ENCODE data around the gene SLC22A23. TPM values are rescaled to one million over a fixed set of nuclear protein-coding genes. Genes with fewer than 3 reads are reported as not detected.

The SLC22A23 gene
- total RNA-seq, 2 experiments from 2014 or later, result 13.4 to 13.6 TPM

- ChIA-PET CTCF (no interaction called here), POLR2A (no interaction called here)
- DNase-seq (no peak), ATAC-seq (ENCODE audit: poor library complexity) (no peak)
- Histone ChIP-seq H3K4me1 (ENCODE audit: insufficient read depth, low read length) (no peaks in the 10 kb centered on the region), H3K4me3 (ENCODE audit: low read length) (no peak overlapping the region), H3K9me3 (ENCODE audit: control insufficient read depth in 1 of 2, insufficient read depth in 1 of 2, low read length in 2 of 2) (no peaks in the 10 kb centered on the region), H3K27me3 (ENCODE audit: control insufficient read depth in 1 of 2, insufficient read depth in 2 of 2, low read length in 2 of 2) (no peaks in the 10 kb centered on the region), H3K36me3 (ENCODE audit: insufficient read depth, low read length) (no peaks in the 10 kb centered on the region), H3K27ac (ENCODE audit: low read depth in 1 of 2, low read length in 2 of 2) (no peak overlapping the region)
- H3K27ac Mint-ChIP-seq, result no peak overlapping the region
- TF ChIP-seq CTCF (IDR thresholded peaks at IDR 0.05), result no peak
- no peaks in the 10 kb centered on the region for H3K27me3 Mint-ChIP-seq
- no peak overlapping the region for H3K4me3 Mint-ChIP-seq
- H3K9me3 Mint-ChIP-seq, result no peaks in the 10 kb centered on the region
- H3K4me1 Mint-ChIP-seq (ENCODE audit: low read depth), result no peaks in the 10 kb centered on the region
- intact Hi-C loops (cut with DNase I, micrococcal nuclease), result no loop called here
- H3K36me3 Mint-ChIP-seq (ENCODE audit: low read depth), result no peaks in the 10 kb centered on the region
These were observed 63.0 kb downstream of the SLC22A23 start for GRCh38 chr6:3393836-3394202.

GRCh38 chr6:3392930-3393835 is 63.7 kb downstream of the SLC22A23 start:
- Mint-ChIP-seq H3K4me3 (no peak overlapping the region), H3K4me1 (ENCODE audit: low read depth) (no peaks in the 10 kb centered on the region), H3K36me3 (ENCODE audit: low read depth) (no peaks in the 10 kb centered on the region), H3K9me3 (no peaks in the 10 kb centered on the region), H3K27ac (no peak overlapping the region), H3K27me3 (no peaks in the 10 kb centered on the region)
- intact Hi-C loops (cut with DNase I, micrococcal nuclease), result no loop called here
- H3K27ac ChIP-seq (ENCODE audit: low read depth in 1 of 2, low read length in 2 of 2), result no peak overlapping the region
- H3K4me1 ChIP-seq (ENCODE audit: insufficient read depth, low read length), result no peaks in the 10 kb centered on the region
- POLR2A ChIA-PET, result no interaction called here
- H3K4me3 ChIP-seq (ENCODE audit: low read length), result no peak overlapping the region
- CTCF ChIA-PET, result no interaction called here
- DNase-seq, result no peak
- H3K9me3 ChIP-seq (ENCODE audit: control insufficient read depth in 1 of 2, insufficient read depth in 1 of 2, low read length in 2 of 2), result no peaks in the 10 kb centered on the region
- no peaks in the 10 kb centered on the region for H3K36me3 ChIP-seq (ENCODE audit: insufficient read depth, low read length)
- ATAC-seq (ENCODE audit: poor library complexity), result no peak
- H3K27me3 ChIP-seq (ENCODE audit: control insufficient read depth in 1 of 2, insufficient read depth in 2 of 2, low read length in 2 of 2), result no peaks in the 10 kb centered on the region
- TF ChIP-seq CTCF (IDR thresholded peaks at IDR 0.05), result no peak

GRCh38 chr6:3391902-3392458 is 64.9 kb downstream of the SLC22A23 start:
- ChIA-PET CTCF (no interaction called here), POLR2A (no interaction called here)
- H3K27me3 Mint-ChIP-seq, result no peaks in the 10 kb centered on the region

More at GRCh38 chr6:3391902-3392458, 64.9 kb downstream of the SLC22A23 start:
- Mint-ChIP-seq H3K9me3 (no peaks in the 10 kb centered on the region), H3K4me1 (ENCODE audit: low read depth) (no peaks in the 10 kb centered on the region), H3K4me3 (no peak overlapping the region), H3K27ac (no peak overlapping the region), H3K36me3 (ENCODE audit: low read depth) (no peaks in the 10 kb centered on the region)
- Histone ChIP-seq H3K4me3 (ENCODE audit: low read length) (no peak overlapping the region), H3K4me1 (ENCODE audit: insufficient read depth, low read length) (no peaks in the 10 kb centered on the region), H3K27ac (ENCODE audit: low read depth in 1 of 2, low read length in 2 of 2) (no peak overlapping the region), H3K27me3 (ENCODE audit: control insufficient read depth in 1 of 2, insufficient read depth in 2 of 2, low read length in 2 of 2) (no peaks in the 10 kb centered on the region), H3K36me3 (ENCODE audit: insufficient read depth, low read length) (no peaks in the 10 kb centered on the region), H3K9me3 (ENCODE audit: control insufficient read depth in 1 of 2, insufficient read depth in 1 of 2, low read length in 2 of 2) (no peaks in the 10 kb centered on the region)
- no peak for DNase-seq
- TF ChIP-seq CTCF (IDR thresholded peaks at IDR 0.05), result no peak
- intact Hi-C loops (cut with DNase I, micrococcal nuclease), result no loop called here
- no peak for ATAC-seq (ENCODE audit: poor library complexity)
